HG02678 (cell line): ENCODE measurements around the gene COMMD3.
"Not testable (repeated sequence)": the region's sequence is repeated elsewhere in the genome, so short reads cannot be mapped to it uniquely, and the experiment has no call there.

ENCODE experiments used
- ATAC-seq: cut with Tn5 transposase; IDR thresholded peaks from one replicate; pipeline ENCODE4 v1.9.1; 2021; ENCODE audit warnings: mild to moderate bottlenecking, moderate library complexity; ENCODE audit not compliant: unreplicated experiment

The COMMD3 gene

DNA sequence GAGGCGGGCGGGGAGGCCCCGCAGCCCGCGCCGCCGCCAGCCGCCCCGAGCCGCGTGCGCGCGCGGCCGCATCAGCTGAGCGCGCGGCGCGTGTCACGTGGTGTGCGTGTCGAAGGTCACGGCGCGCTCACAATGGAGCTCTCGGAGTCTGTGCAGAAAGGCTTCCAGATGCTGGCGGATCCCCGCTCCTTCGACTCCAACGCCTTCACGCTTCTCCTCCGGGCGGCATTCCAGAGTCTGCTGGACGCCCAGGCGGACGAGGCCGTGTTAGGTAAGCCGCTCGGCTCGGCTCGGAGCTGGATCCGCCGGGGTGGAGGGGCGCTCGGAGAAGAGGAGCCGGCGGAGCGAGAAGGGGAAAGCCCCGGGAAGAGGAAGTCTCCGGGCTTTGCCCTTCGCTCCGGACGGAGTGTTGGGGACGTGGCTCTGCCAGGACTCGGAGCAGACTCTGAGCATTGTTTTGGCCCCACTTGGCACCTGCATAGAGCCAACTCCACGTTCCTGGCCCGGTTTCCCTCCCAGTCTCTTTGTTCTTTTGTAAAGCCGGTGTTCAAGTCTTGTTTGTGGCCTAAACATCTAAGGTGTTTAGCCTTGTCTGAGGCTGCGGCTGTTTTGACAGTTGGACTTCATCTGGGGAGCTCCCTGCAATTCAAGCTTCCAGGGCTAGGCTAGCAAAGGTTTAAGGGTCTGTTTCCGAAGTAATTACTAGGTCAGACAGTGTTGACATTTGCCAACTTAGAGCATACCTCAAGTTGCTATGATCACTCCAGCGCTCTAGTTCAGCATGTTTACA is at the start of gene COMMD3:
Gene COMMD3, plus strand, starts transcription at position 103 of the 790 bp plus-strand sequence. Its CDS starts 30 bp downstream, at position 133.
- ATAC-seq: peak; percentile 64

GRCh38 chr10:22268503-22268902 is 47.7 kb upstream of the COMMD3 start:
- no peak for ATAC-seq

DNA sequence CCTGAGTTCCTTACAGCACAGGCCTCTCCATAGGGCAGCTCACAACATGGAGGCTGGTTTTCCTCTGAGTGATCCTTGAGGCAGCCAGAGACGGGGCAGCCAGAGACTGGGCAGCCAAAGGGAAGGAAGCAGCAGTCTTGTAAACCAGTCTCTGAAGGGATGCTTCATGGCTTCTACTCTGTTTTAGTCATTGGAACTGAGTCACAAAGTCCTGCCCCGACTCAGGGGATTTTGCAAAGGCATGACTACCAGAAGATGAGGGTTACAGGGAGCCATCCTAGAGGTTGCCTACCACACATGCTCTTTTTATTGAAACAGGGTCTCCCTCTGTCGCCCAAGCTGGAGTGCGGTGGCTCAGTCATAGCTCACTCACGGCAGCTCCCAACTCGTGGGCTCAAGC is 44.4 kb upstream of the COMMD3 start:
- ATAC-seq: no peak

GRCh38 chr10:22278441-22278782 is 37.8 kb upstream of the COMMD3 start:
- ATAC-seq: no peak

DNA sequence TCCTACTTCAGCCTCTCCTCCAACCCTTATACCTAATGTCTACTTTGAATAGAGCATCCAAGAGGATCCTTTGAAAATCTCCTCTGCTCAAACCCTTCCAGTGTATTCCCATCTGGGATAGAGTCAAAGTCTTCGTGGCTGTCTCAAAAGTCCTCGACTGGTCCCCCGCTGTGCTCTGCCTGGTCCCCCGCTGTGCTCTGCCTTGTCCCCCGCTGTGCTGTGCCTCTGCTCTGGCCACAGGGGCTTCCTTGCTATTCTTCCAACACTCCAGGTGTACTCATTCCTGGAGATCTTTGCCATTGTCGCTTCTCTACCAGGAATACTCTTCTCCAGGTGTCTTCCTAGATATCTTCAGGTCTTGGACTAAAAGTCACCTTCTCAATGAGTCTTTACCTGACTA is 36.1 kb upstream of the COMMD3 start:
- ATAC-seq: no peak

- no peak for ATAC-seq
Observed at GRCh38 chr10:22285130-22285529, 31.1 kb upstream of the COMMD3 start.

- ATAC-seq: no peak
Observed at GRCh38 chr10:22293747-22294404, 22.3 kb upstream of the COMMD3 start.

DNA sequence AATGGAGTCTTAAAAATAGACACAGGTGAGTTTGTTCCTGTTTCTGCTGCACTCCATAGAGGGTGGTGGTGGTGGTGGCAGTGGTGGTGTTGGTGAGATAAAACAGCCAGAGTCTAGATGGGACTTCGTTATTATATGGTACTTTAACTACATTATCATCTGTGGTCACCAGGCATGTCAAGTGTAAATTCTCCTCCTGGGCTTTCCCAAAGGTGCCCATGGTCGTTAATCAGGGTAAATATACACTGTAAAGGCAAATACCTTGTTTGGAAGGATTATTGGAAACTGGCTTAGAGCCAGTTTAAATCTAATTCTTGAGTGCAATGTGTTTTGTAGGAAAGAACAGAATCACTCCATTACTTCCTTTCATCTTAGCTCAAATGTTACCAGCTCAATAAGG is 21.5 kb upstream of the COMMD3 start:
- ATAC-seq: no peak

GRCh38 chr10:22301193-22301592 is 15.0 kb upstream of the COMMD3 start:
- ATAC-seq: no peak

GRCh38 chr10:22303461-22303860 is 12.7 kb upstream of the COMMD3 start:
- no peak for ATAC-seq

GRCh38 chr10:22305721-22306120 is 10.5 kb upstream of the COMMD3 start:
- no peak for ATAC-seq

DNA sequence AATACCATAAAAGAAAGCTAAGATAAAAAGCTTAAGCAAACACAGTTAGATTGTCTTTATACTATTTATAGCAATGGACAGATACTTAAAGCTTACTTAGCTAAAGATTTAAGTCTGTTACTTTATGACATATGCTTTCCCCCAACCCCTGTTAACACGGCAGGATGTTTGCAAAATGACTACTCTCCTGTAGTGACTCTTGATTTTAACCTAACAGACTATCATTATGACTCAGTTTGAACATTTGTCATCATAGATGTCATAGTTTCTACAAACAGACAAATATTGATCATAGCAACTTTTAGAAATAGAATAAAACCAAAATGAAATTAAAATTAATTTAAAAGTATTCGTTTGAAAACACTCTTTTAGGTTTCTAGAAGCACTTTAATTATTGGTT is 7.8 kb upstream of the COMMD3 start:
- ATAC-seq: peak; percentile 95

DNA sequence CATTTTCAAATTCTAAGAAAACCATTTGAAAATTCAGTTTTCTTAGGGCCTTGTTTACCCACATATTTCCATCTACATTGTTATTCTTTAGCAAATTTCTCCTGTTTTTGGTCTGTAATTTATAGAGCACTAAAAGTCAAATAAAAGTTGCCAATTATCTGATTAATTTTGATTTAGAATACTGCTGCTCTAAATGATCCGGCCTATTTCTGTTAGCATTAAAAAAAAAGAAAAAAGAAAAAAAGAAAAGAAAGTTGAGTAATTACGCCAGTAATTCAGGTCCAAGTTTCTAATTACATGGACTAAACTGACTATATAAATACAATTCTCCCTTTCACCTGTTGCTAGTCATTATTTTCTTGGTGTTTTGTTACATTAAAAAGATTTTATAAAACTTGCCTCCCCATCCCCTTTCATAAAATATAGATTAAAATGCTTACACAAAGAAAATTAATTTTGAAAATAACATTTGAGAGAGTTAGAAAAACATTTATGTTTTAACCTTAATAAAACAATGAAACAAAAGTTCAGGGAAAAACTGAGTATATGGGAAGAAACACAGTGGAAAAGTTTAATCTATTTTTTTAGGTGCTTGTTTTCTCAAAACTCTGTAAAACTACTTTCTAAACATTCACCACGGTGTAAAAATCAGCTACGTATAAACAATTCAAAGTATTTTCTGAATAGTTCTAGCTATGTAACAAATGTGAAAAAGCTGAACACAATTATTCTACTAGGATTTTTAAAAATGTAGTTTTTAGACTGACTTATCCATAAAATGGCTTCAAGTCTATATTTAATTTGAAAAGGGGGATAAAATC is 6.8 kb upstream of the COMMD3 start:
- no peak for ATAC-seq

GRCh38 chr10:22310012-22310411 is 6.2 kb upstream of the COMMD3 start:
- not testable (repeated sequence) for ATAC-seq

GRCh38 chr10:22310928-22311327 is 5.3 kb upstream of the COMMD3 start:
- no peak for ATAC-seq

- ATAC-seq: no peak
Observed at GRCh38 chr10:22314852-22315251, 1.3 kb upstream of the COMMD3 start.

DNA sequence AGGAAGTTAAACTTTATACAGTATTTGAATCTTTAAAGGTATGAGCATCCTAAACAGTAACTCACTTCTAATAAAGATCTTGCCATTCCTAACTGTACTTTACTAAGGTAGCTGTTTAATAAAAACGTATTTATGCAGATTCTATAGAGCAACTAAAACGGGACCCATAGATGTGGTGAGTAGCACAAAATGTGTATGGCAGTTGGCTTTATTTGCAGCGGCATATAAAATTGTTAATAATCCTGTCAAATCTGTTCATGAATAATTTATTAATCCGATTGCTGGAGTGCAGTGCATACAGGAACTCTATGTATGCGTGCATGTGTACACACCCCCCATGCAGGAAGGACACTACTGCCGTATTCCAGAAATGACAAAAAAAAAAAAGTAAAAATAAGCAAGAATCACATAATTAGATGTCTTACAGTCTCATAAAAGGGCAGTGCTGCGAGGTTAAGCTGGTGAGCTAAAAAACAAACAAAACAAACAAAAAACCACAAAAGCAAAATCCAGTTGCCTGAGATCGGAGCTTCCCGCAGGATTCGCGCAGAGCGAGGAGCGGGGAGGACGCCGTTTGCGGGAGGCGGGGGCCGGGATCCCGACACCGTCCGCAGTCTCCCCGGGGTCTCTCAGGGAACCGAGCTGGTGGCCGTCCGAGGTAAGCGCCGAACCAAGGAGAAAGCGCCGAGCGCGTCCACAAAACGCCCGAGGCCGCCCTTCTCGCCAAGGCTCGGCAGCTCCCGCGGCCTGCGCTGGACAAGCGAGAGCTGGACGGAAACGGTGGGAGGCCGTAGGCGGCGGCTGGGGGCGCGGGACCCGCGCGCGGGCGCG is 518 bp upstream of the COMMD3 start:
- peak; percentile 31 for ATAC-seq

- ATAC-seq: peak; percentile 19
Observed at GRCh38 chr10:22317076-22317370, 835 bp downstream of the COMMD3 start.

- ATAC-seq: no peak
Observed at GRCh38 chr10:22317771-22318565, 1.8 kb downstream of the COMMD3 start.

- no peak for ATAC-seq
Observed at GRCh38 chr10:22318772-22319171, 2.6 kb downstream of the COMMD3 start.
